GM18951 (cell line): ENCODE data around the gene CALR.
"Not testable (repeated sequence)": the region's sequence is repeated elsewhere in the genome, so short reads cannot be mapped to it uniquely, and the experiment has no call there.

ENCODE experiments used
- POLR2A ChIP-seq: IDR thresholded peaks from 4 replicates; pipeline ENCODE4 v1.6.1; 2011; ENCODE audit warnings: mild to moderate bottlenecking; ENCODE audit not compliant: insufficient read length, insufficient read depth; ENCODE audit errors: extremely low read depth
- in situ Hi-C: fragments of 300-500 bp; cut with MboI; formaldehyde crosslinking; loops from one replicate; pipeline ENCODE4 v1.12.0; 2022; ENCODE audit warnings: low sequenced_read_pairs, mixed read lengths, inconsistent platforms; ENCODE audit not compliant: unreplicated experiment

Gene CALR

DNA sequence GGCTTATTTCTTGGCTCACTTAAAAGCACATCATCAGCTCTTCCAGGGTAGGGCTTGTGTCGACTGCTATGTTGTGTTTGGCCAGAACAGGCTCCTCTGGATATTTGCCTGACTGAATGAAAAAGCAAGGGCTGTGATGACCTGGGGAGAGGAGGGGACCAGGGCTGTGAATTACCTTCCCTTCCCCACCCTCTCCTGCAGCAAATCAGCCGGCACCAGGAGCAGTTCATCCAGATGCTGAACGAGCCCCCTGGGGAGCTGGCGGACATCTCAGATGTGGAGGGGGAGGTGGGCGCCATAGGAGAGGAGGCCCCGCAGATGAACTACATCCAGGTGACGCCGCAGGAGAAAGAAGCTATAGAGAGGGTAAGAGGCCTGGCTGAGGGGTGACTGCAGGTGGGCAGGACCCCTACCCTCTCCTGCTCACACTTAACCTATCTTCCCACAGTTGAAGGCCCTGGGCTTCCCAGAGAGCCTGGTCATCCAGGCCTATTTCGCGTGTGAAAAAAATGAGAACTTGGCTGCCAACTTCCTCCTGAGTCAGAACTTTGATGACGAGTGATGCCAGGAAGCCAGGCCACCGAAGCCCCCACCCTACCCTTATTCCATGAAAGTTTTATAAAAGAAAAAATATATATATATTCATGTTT, 14.2 kb downstream of the CALR start:
- in situ Hi-C loops = no loop called here

GRCh38 chr19:12953138-12953798, 14.9 kb downstream of the CALR start:
- in situ Hi-C loops = no loop called here
- TF ChIP-seq POLR2A = no peak

More for the DNA sequence above, 14.2 kb downstream of the CALR start:
- no peak for TF ChIP-seq POLR2A

DNA sequence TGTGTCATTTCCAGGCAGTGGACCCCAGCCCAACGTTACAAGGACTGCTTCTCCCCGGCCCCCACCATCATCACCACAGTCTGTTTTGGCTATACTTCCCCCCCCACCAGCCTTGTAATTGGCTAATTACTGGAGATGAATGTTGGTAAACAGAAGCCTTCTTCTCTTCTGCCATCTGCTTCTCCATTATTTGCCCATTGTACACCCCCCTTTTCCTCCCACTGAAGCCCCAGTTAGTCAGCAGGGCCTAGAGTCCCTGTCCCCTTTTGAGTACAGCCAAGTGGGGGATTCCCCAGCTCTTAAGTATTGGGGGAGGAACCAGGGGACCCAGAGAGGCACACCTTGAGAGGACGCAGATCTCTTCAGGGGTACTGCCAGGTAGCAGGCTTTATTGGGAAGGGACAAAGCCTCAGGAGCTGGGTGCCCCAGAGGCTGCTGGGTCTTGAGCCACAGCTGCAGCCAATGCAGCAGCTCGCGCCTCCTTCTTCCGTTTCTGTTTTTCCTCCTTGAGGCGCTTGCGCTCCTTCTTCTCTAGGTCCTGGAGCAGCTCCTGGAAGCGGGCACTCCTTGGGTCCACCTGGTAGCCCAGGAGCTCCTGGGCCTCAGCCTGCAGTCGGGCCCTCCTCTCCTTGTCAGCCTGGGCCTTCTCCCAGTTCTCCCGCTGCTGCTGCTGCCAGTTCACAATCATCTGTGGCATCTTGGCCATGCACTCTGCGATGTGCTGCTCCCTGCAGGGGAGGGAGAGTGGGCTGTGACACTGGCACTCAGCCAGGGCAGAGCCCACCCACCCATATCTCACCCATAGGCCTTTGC, 15.6 kb downstream of the CALR start:
- in situ Hi-C loops = no loop called here
- no peak for TF ChIP-seq POLR2A

GRCh38 chr19:12954612-12954962, 16.2 kb downstream of the CALR start:
- in situ Hi-C loops = no loop called here

GRCh38 chr19:12955575-12955974, 17.2 kb downstream of the CALR start:
- in situ Hi-C loops = not testable (repeated sequence)

More at GRCh38 chr19:12954612-12954962, 16.2 kb downstream of the CALR start:
- no peak for TF ChIP-seq POLR2A

- in situ Hi-C loops = no loop called here
- TF ChIP-seq POLR2A = no peak
Observed at GRCh38 chr19:12955996-12956395, 17.6 kb downstream of the CALR start.

DNA sequence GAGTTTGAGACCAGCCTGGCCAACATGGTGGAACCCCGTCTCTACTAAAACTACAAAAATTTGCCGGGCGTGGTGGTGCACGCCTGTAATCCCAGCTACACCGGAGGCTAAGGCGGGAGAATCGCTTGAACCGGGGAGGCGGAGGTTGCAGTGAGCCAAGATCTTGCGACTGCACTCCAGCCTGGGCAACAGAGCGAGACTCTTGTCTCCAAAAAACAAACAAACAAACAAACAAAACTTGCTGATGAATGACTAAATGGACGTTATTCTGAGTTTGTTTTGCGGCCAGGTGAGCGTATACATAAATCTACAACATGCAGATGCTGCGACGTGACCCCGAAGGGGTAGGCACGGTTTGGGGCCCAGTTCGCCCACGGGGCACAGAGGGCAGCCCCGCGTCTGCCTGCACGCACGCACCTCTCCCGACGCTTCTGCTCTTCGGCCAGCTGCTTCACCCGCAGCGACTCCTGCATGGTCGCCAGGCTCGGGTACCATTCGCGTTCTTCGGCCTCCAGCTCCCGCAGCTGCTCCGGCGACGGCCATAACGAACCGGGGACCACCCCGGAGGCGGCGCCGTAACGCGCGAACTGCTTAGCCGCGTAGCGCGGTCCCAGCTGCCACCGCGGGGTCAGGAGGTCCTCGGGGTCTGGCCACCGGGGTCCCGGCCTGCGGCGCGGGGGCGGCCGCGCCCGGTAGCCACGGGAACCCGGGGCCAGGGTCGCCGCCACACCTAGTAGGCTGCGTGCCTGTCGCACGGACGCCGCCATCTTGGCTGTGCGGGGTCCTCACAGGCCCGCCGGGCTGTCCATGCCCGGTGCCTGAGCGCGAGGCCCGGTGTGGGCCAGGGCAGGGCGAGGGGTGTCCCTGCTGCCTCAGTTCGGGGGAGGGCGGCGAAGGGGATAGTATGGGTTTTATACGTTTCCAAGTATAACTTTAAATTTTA, 18.3 kb downstream of the CALR start, which contains the start of gene GADD45GIP1:
TSS of gene GADD45GIP1 (minus strand) at position 778 of the 943 bp plus-strand sequence. CDS start at position 767, 11 bp downstream.
- in situ Hi-C loops = no loop called here
- peak; percentile 97 for TF ChIP-seq POLR2A

DNA sequence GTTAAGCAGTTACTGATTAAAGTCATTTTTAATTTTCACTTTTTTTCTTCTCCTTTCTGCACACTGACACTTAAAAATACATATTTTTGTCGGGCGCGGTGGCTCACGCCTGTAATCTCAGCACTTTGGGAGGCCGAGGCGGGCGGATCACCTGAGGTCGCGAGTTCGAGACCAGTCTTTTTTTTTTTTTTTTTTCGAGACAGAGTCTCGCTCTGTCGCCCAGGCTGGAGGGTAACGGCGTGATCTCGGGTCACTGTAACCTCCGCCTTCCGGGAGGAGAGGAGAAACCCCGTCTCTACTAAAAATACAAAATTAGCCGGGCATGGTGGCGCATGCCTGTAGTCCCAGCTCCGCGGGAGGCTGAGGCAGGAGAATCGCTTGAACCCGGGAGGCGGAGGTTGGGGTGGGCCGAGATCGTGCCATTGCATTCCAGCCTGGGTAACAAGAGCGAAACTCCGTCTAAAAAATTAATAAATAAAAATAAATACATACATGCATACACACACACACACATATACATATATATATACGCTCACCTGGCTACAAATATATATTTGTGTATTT, 19.1 kb downstream of the CALR start:
- in situ Hi-C loops = not testable (repeated sequence)

- TF ChIP-seq POLR2A = no peak
- in situ Hi-C loops = no loop called here
Observed at GRCh38 chr19:12959481-12959880, 21.1 kb downstream of the CALR start.

DNA sequence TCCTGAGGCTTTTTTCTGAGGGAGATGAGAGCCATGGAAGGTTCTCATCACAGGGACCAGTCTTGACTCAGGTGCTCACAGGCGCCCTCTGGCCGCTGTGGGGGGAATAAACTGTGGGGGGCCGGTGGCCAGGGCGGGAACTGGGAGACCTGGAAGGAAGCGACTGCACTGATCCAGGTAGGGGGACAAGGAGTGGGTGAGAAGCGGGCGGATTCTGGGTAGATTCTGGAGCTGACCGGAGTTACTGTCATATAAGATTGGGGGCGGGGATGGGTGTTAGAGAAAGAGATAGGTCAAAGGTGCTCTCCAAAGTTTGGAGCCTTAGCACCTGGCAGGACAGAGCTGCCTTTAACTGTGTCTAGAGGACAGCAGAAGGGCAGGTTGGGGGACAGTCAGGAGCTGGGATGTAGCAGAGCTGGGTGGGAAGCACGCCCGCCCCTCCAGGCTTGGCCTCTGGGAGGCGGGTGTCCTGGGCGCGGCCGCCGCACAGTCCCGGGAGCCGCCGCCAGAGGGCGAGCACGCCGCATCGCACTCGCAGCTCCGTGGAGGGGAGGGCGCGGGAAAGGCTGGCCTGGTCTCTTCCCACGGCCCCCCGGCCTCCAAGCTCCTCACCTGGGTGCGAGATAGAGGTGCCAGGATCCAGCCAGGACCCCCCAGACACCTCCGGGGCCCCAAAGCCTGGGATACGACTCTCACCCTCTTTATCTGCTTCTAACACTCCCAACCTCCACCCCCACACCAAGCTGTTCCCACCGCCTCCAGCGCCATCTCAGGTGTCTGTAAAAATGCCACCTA, 26.8 kb downstream of the CALR start:
- in situ Hi-C loops = no loop called here
- peak; percentile 24 for TF ChIP-seq POLR2A

- in situ Hi-C loops = no loop called here
- TF ChIP-seq POLR2A = no peak
Observed at GRCh38 chr19:12965812-12966135, 27.4 kb downstream of the CALR start.

GRCh38 chr19:12967907-12968306, 29.5 kb downstream of the CALR start:
- in situ Hi-C loops = no loop called here
- no peak for TF ChIP-seq POLR2A
